K562 (cell line): ENCODE measurements around the gene DLG3. TPM values are rescaled to one million over a fixed set of nuclear protein-coding genes. Genes with fewer than 3 reads are reported as not detected.

Experiments used
- BRF1 ChIP-seq: IDR thresholded peaks from 3 replicates; pipeline ENCODE4 v1.6.1; 2011; ENCODE audit warnings: borderline replicate concordance, mild to moderate bottlenecking; ENCODE audit not compliant: insufficient read length; ENCODE audit errors: extremely low read depth
- CBX5 ChIP-seq: IDR thresholded peaks from 2 replicates; pipeline ENCODE4 v1.6.1; 2014; ENCODE audit warnings: low read depth, borderline replicate concordance
- CEBPB ChIP-seq: fragments of 450-650 bp; IDR thresholded peaks from 2 replicates; pipeline ENCODE4 v1.6.1; 2016; ENCODE audit warnings: missing genetic modification characterization, missing compliant biosample characterization
- CHCHD3 ChIP-seq: fragments of 250-450 bp; sonication (Bioruptor Pico); IDR thresholded peaks from 2 replicates; pipeline ENCODE4 v2.1.2; 2022; ENCODE audit warnings: mild to moderate bottlenecking
- CREB1 ChIP-seq, 2 experiments: sonication (generic) in 1 of 2; formaldehyde crosslinking in 1 of 2; IDR thresholded peaks; 2 replicates each; pipeline versions ENCODE4 v1.6.1 to v1.8.0; 2012 to 2022; ENCODE audit warnings: inconsistent platforms in 1 of 2, mild to moderate bottlenecking in 1 of 2, missing genetic modification reagents in 1 of 2, moderate library complexity in 1 of 2
- CREB5 ChIP-seq: fragments of 250-450 bp; sonication (Bioruptor Pico); IDR thresholded peaks from 2 replicates; pipeline ENCODE4 v1.5.0; 2020; ENCODE audit warnings: mild to moderate bottlenecking
- HDAC3 ChIP-seq: fragments of 450-650 bp; IDR thresholded peaks from 2 replicates; pipeline ENCODE4 v1.6.1; 2018; ENCODE audit warnings: borderline replicate concordance, mild to moderate bottlenecking, moderate library complexity; ENCODE audit not compliant: partially characterized antibody
- IRF1 ChIP-seq: sonication (generic); formaldehyde crosslinking; IDR thresholded peaks from 2 replicates; pipeline ENCODE4 v1.8.0; 2022; ENCODE audit warnings: missing genetic modification reagents, mild to moderate bottlenecking, borderline replicate concordance
- L3MBTL2 ChIP-seq: fragments of 450-650 bp; IDR thresholded peaks from 2 replicates; pipeline ENCODE4 v1.6.1; 2016; ENCODE audit warnings: mild to moderate bottlenecking, moderate library complexity
- MAFK ChIP-seq: IDR thresholded peaks from 2 replicates; pipeline ENCODE4 v1.6.1; 2011; ENCODE audit warnings: low read length, improper control_type of control experiment
- MCM3 ChIP-seq: fragments of 450-650 bp; IDR thresholded peaks from 2 replicates; pipeline ENCODE4 v1.6.1; 2016
- MTF1 ChIP-seq: fragments of 250-450 bp; sonication (Bioruptor Pico); IDR thresholded peaks from 2 replicates; pipeline ENCODE4 v1.9.0; 2021; ENCODE audit warnings: moderate library complexity, mild to moderate bottlenecking, inconsistent platforms, borderline replicate concordance
- PCBP2 ChIP-seq: fragments of 200-400 bp; formaldehyde crosslinking; IDR thresholded peaks from 2 replicates; pipeline ENCODE4 v1.6.1; 2018; ENCODE audit warnings: low read length, low read depth, mild to moderate bottlenecking, moderate library complexity; ENCODE audit not compliant: poor library complexity, severe bottlenecking
- SMAD3 ChIP-seq: fragments of 450-650 bp; formaldehyde crosslinking; conservative IDR thresholded peaks from 2 replicates; pipeline ENCODE4 v1.4.0; 2020; ENCODE audit warnings: mild to moderate bottlenecking
- SRF ChIP-seq, 2 experiments: fragments of 250-450, 450-650 bp in 1 of 2; sonication (Bioruptor Pico) in 1 of 2; sonication (generic) in 1 of 2; formaldehyde crosslinking; IDR thresholded peaks; 2 replicates each; pipeline versions ENCODE4 v1.5.0 to v1.5.1; 2020 to 2022; ENCODE audit warnings: mild to moderate bottlenecking in 1 of 2, missing genetic modification reagents in 1 of 2
- TCFL5 ChIP-seq: fragments of 250-450 bp; sonication (Bioruptor Pico); conservative IDR thresholded peaks from 2 replicates; pipeline ENCODE4 v1.6.1; 2021; ENCODE audit warnings: mild to moderate bottlenecking, moderate library complexity, matching md5 sums
- TSC22D4 ChIP-seq: fragments of 450-650 bp; IDR thresholded peaks from 2 replicates; pipeline ENCODE4 v1.6.1; 2016; ENCODE audit warnings: missing genetic modification characterization, missing biosample characterization, control low read depth
- XRCC5 ChIP-seq: fragments of 200-400 bp; formaldehyde crosslinking; IDR thresholded peaks from 2 replicates; pipeline ENCODE4 v1.6.1; 2017; ENCODE audit warnings: low read depth, mild to moderate bottlenecking, low read length
- ZBTB12 ChIP-seq: fragments of 250-450 bp; sonication (Bioruptor Pico); IDR thresholded peaks from 2 replicates; pipeline ENCODE4 v1.4.0; 2020
- ZNF253 ChIP-seq: fragments of 250-450 bp; sonication (Bioruptor Pico); conservative IDR thresholded peaks from 2 replicates; pipeline ENCODE4 v1.6.1; 2021; ENCODE audit warnings: mild to moderate bottlenecking
- ZNF408 ChIP-seq: fragments of 250-450 bp; sonication (Bioruptor Pico); IDR thresholded peaks from 2 replicates; pipeline ENCODE4 v1.4.0; 2020; ENCODE audit warnings: low read depth, mild to moderate bottlenecking, moderate library complexity
- ZNF512 ChIP-seq: IDR thresholded peaks from 2 replicates; pipeline ENCODE4 v1.6.1; 2016; ENCODE audit warnings: missing genetic modification characterization, missing compliant biosample characterization
- ZNF764 ChIP-seq: fragments of 250-450 bp; sonication (Bioruptor Pico); IDR thresholded peaks from 2 replicates; pipeline ENCODE4 v1.4.0; 2020; ENCODE audit warnings: low read depth, mild to moderate bottlenecking, moderate library complexity
- ZNF778 ChIP-seq: fragments of 450-650 bp; formaldehyde crosslinking; IDR thresholded peaks from 2 replicates; pipeline ENCODE4 v1.4.0; 2020; ENCODE audit warnings: mild to moderate bottlenecking, moderate library complexity
- ZNF79 ChIP-seq: fragments of 250-450 bp; sonication (Bioruptor Pico); IDR thresholded peaks from 2 replicates; pipeline ENCODE4 v1.4.0; 2020; ENCODE audit warnings: low read depth, mild to moderate bottlenecking, moderate library complexity
- polyA plus RNA-seq, 8 experiments: library from polyadenylated mRNA; depleted of rRNA in 4 of 8; stranded (reverse) in 5 of 8; unstranded in 3 of 8; fragments of >200 nt; fragmentation: Nextera tagmentation in 2 of 8; fragmentation: Illumina TruSeq in 1 of 8; extraction: Ambion mirVana in 2 of 8; extraction: Trizol in 1 of 8; gene quantifications; 2 replicates each; pipeline versions ENCODE4 v1.2.1 to v1.2.3, GENCODE V29; 2011 to 2014; ENCODE audit warnings: inconsistent platforms in 1 of 8, missing spikeins in 1 of 8
- total RNA-seq, 7 experiments: library from RNA; depleted of rRNA in 6 of 7; stranded (reverse); fragments of >200 nt in 6 of 7; fragmentation: Illumina TruSeq in 2 of 7; extraction: Trizol in 2 of 7; gene quantifications; 2 replicates each; pipeline versions ENCODE4 v1.2.1 to v1.2.3, GENCODE V29; 2011 to 2021; ENCODE audit warnings: low replicate concordance in 1 of 7

Gene DLG3
- total and polyA plus RNA-seq, 9 of the 15 experiments (the other 6 are each of a cell fraction or from before 2014, with no cell fraction given), result 3.1 to 15.7 (median 8.8) TPM

GRCh38 chrX:70433848-70434351, 10.7 kb upstream of the DLG3 start (continued):
- TF ChIP-seq SRF (CRISPR knock-in tag; IDR thresholded peaks at IDR 0.05) (no peak), HDAC3 (no peak), CHCHD3 (CRISPR knock-in tag) (no peak), SMAD3 (no peak), MAFK (no peak), TCFL5 (CRISPR knock-in tag) (no peak), MTF1 (CRISPR knock-in tag) (no peak), ZNF408 (no peak), ZNF253 (no peak), CBX5 (no peak), ZBTB12 (no peak), ZNF778 (no peak), ZNF764 (CRISPR knock-in tag) (no peak), BRF1 (no peak), ZNF79 (CRISPR knock-in tag) (no peak), TSC22D4 (tag) (no peak), CREB5 (no peak), XRCC5 (no peak), MCM3 (no peak), ZNF512 (tag) (no peak), IRF1 (no peak), CREB1 (IDR thresholded peaks at IDR 0.05) (peak; percentile 88), CREB1 (CRISPR knock-in tag; IDR thresholded peaks at IDR 0.05) (peak; percentile 88), PCBP2 (no peak), CEBPB (tag) (no peak), L3MBTL2 (peak; percentile 83)
